MM.1S (cell line): Measurements from ENCODE around the gene PADI3.

Experiments used
- EZH2phosphoT487 ChIP-seq: fragments of 300-600 bp; sonication (generic); IDR thresholded peaks from 2 replicates; pipeline ENCODE4 v1.6.1; 2018; ENCODE audit warnings: antibody characterized with exemption, low read length
- TF ChIP-seq, protein P1 (sequence below): fragments of 300-600 bp; sonication (generic); IDR thresholded peaks from 2 replicates; pipeline ENCODE4 v1.5.1; 2016; ENCODE audit warnings: antibody characterized with exemption, low read length, mixed read lengths

GRCh38 chr1:17328855-17329254, 80.0 kb downstream of the PADI3 start:
- TF ChIP-seq, protein P1, sequence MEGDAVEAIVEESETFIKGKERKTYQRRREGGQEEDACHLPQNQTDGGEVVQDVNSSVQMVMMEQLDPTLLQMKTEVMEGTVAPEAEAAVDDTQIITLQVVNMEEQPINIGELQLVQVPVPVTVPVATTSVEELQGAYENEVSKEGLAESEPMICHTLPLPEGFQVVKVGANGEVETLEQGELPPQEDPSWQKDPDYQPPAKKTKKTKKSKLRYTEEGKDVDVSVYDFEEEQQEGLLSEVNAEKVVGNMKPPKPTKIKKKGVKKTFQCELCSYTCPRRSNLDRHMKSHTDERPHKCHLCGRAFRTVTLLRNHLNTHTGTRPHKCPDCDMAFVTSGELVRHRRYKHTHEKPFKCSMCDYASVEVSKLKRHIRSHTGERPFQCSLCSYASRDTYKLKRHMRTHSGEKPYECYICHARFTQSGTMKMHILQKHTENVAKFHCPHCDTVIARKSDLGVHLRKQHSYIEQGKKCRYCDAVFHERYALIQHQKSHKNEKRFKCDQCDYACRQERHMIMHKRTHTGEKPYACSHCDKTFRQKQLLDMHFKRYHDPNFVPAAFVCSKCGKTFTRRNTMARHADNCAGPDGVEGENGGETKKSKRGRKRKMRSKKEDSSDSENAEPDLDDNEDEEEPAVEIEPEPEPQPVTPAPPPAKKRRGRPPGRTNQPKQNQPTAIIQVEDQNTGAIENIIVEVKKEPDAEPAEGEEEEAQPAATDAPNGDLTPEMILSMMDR = no peak
- no peak for TF ChIP-seq EZH2phosphoT487
